HCT116 (cell line): ENCODE data around the gene DNMT3B. TPM values are rescaled to one million over a fixed set of nuclear protein-coding genes. Genes with fewer than 3 reads are reported as not detected.

ENCODE experiments used
- ATAC-seq: fragments of 200-7000 bp; cut with Tn5 transposase; 2 replicates; pipeline ENCODE4 v1.9.1; 2020; ENCODE audit warnings: mild to moderate bottlenecking, moderate library complexity
- BruUV-seq: library from RNA; stranded (reverse); fragments of 400-500 nt; replicated peaks from 2 replicates; lab custom pipeline; 2021; lab: Mats Ljungman, UMichigan
- CTCF ChIA-PET: fragments of 300-600 bp; sonication (Branson Sonifier 250); formaldehyde crosslinking; loops from one replicate; lab custom pipeline; 2021; ENCODE audit warnings: antibody characterized with exemption; lab: Charles Lee
- POLR2A ChIA-PET: fragments of 300-600, 350-600 bp; sonication (Branson Sonifier 250); formaldehyde crosslinking; loops from one replicate; lab custom pipeline; 2021; ENCODE audit warnings: antibody characterized with exemption; lab: Charles Lee
- RAD21 ChIA-PET, 2 experiments: fragments of 300-600 bp; sonication (Branson Sonifier 250); formaldehyde crosslinking; loops; one replicate each; lab custom pipeline; 2023; ENCODE audit warnings: low total read pairs in 2 of 2; ENCODE audit not compliant: uncharacterized antibody in 2 of 2, unreplicated experiment in 2 of 2, low non-redundant PET in 1 of 2; lab: Charles Lee
- DNase-seq: peaks from one replicate; pipeline ENCODE4 v3.0.0-alpha.2; 2010; ENCODE audit warnings: low read depth, low spot score
- H2AFZ ChIP-seq: fragments of 200-600 bp; shearing (Covaris generic), sonication (generic); 2 replicates; pipeline ENCODE4 v1.6.1; 2017; ENCODE audit warnings: low read depth, mixed run types, mixed read lengths, antibody characterized with exemption, low read length; ENCODE audit not compliant: poor library complexity, severe bottlenecking
- H3K27ac ChIP-seq: 2 replicates; pipeline ENCODE4 v1.5.1; 2012; ENCODE audit warnings: low read depth, low read length
- H3K27me3 ChIP-seq: fragments of 200-600 bp; sonication (generic); 2 replicates; pipeline ENCODE4 v1.6.1; 2016; ENCODE audit warnings: mixed run types, low read length, mixed read lengths; ENCODE audit not compliant: insufficient read depth
- H3K36me3 ChIP-seq, 2 experiments: fragments of 200-500 bp in 1 of 2; fragments of 200-600 bp in 1 of 2; sonication (Bioruptor generic) in 1 of 2; sonication (generic) in 1 of 2; 2 replicates each; pipeline versions ENCODE4 v1.5.1 to v1.6.1; 2014 to 2016; ENCODE audit warnings: low read length in 2 of 2, inconsistent platforms in 1 of 2, mixed read lengths in 1 of 2, mixed run types in 1 of 2; ENCODE audit not compliant: insufficient read depth in 2 of 2, control insufficient read depth in 1 of 2
- H3K4me1 ChIP-seq, 2 experiments: fragments of 200-600 bp in 1 of 2; sonication (generic) in 1 of 2; 2 replicates each; pipeline versions ENCODE4 v1.5.1 to v1.6.1; 2012 to 2017; ENCODE audit warnings: low read length in 2 of 2, inconsistent platforms in 1 of 2, mild to moderate bottlenecking in 1 of 2, mixed read lengths in 1 of 2, mixed run types in 1 of 2, moderate library complexity in 1 of 2; ENCODE audit not compliant: insufficient read depth in 2 of 2, control insufficient read depth in 1 of 2
- H3K4me2 ChIP-seq: fragments of 200-600 bp; sonication (generic); 2 replicates; pipeline ENCODE4 v1.6.1; 2017; ENCODE audit warnings: mixed run types, low read length, mixed read lengths
- H3K4me3 ChIP-seq, 2 experiments: fragments of 200-600 bp in 1 of 2; sonication (generic) in 1 of 2; replicated peaks in 1 of 2; 2 replicates each; pipeline ENCODE4 v1.5.1; 2011 to 2016; ENCODE audit warnings: low read length in 2 of 2, control low read depth in 1 of 2, low read depth in 1 of 2, mild to moderate bottlenecking in 1 of 2, mixed read lengths in 1 of 2, mixed run types in 1 of 2
- H3K79me2 ChIP-seq: fragments of 200-600 bp; sonication (generic); 2 replicates; pipeline ENCODE4 v1.6.1; 2017; ENCODE audit warnings: mild to moderate bottlenecking, mixed run types, low read length, moderate library complexity, mixed read lengths; ENCODE audit not compliant: insufficient read depth
- H3K9ac ChIP-seq: fragments of 200-600 bp; sonication (generic); 2 replicates; pipeline ENCODE4 v1.6.1; 2016; ENCODE audit warnings: low read length, mixed read lengths
- H3K9me2 ChIP-seq: fragments of 200-600 bp; sonication (generic), shearing (Covaris generic); 2 replicates; pipeline ENCODE4 v1.6.1; 2017; ENCODE audit warnings: mixed run types, mild to moderate bottlenecking, moderate library complexity; ENCODE audit not compliant: insufficient read depth
- H3K9me3 ChIP-seq, 2 experiments: fragments of 200-500 bp in 1 of 2; fragments of 200-600 bp in 1 of 2; sonication (Bioruptor generic) in 1 of 2; sonication (generic) in 1 of 2; 2 replicates each; pipeline ENCODE4 v1.6.1; 2014 to 2017; ENCODE audit warnings: low read length in 2 of 2, mixed read lengths in 2 of 2, inconsistent platforms in 1 of 2, low read depth in 1 of 2, mild to moderate bottlenecking in 1 of 2, mixed run types in 1 of 2, moderate library complexity in 1 of 2; ENCODE audit not compliant: control insufficient read depth in 1 of 2, insufficient read depth in 1 of 2
- H4K20me1 ChIP-seq: fragments of 200-600 bp; sonication (generic), shearing (Covaris generic); 2 replicates; pipeline ENCODE4 v1.6.1; 2017; ENCODE audit warnings: mixed run types, mild to moderate bottlenecking, moderate library complexity; ENCODE audit not compliant: insufficient read depth
- CBX3 ChIP-seq: IDR thresholded peaks from 2 replicates; pipeline ENCODE4 v1.6.1; 2012; ENCODE audit warnings: low read depth
- CEBPB ChIP-seq: IDR thresholded peaks from 2 replicates; pipeline ENCODE4 v1.6.1; 2012; ENCODE audit warnings: low read depth
- EZH2 ChIP-seq: fragments of 200-600 bp; sonication (generic); IDR thresholded peaks from 2 replicates; pipeline ENCODE4 v1.6.1; 2017; ENCODE audit warnings: antibody characterized with exemption, mixed run types
- MAX ChIP-seq: IDR thresholded peaks from 2 replicates; pipeline ENCODE4 v1.6.1; 2012
- SIN3A ChIP-seq: IDR thresholded peaks from 2 replicates; pipeline ENCODE4 v1.6.1; 2012; ENCODE audit warnings: low read depth
- SRF ChIP-seq: IDR thresholded peaks from 2 replicates; pipeline ENCODE4 v1.6.1; 2012; ENCODE audit warnings: low read depth
- YY1 ChIP-seq: IDR thresholded peaks from 2 replicates; pipeline ENCODE4 v1.6.1; 2011; ENCODE audit warnings: low read length, low read depth, moderate library complexity, mild to moderate bottlenecking; ENCODE audit not compliant: insufficient replicate concordance; ENCODE audit errors: extremely low read depth
- ZFX ChIP-seq: fragments of 450-650 bp; IDR thresholded peaks from 2 replicates; pipeline ENCODE4 v1.6.1; 2017
- ZNF274 ChIP-seq: fragments of 200-500 bp; sonication (Bioruptor generic); IDR thresholded peaks from 2 replicates; pipeline ENCODE4 v1.6.1; 2014; ENCODE audit warnings: mild to moderate bottlenecking, low read depth, low read length, inconsistent platforms
- intact Hi-C: fragments of 100-400 bp; cut with micrococcal nuclease; formaldehyde crosslinking; loops from 2 replicates; pipeline ENCODE4 v1.10.0; 2022
- total RNA-seq: library from RNA; stranded (reverse); gene quantifications from one replicate; pipeline ENCODE4 v1.2.1, GENCODE V29; 2021; ENCODE audit not compliant: unreplicated experiment

The DNMT3B gene
- total RNA-seq, 1 experiment from 2014 or later, result 22.2 TPM

DNA sequence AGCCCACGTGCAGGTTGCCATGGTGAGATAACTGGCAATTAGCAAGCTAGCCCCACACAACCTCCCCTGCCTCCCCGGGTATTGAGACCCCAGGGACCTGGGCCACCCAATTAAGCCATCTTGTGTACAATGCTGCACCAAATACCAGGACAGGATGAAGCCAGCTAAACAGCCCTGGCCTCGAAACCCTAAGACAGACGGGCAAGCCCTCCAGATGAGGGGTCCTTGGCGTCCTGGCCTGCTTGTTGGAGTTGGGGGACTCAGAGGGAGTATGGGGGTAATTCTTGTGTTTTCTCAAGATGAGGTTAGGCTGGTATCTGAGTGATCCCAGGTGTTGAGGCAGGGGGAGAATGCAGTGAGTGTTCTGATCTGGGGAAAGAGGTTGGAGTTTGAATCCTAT lies 48.8 kb downstream of the DNMT3B start:
- CTCF ChIA-PET, result no interaction called here
- H2AFZ ChIP-seq, result no peak overlapping the region

DNA sequence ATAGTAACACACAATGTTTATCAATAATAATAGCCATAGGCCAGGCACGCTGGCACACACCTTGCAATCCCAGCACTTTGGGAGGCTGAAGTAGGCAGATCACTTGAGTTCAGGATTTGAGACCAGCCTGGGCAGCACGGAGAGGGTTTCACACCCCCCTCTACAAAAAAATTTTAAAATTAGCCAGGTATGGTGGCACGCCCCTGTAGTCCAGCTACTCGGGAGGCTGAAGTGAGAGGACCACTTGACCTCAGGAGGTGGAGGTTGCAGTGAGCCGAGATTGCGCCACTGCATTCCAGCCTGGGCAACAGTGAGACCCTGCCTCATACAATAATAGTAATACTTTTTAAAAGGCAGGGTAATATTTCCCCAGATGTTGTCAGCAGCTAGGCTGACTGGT lies 49.7 kb downstream of the DNMT3B start:
- Histone ChIP-seq H3K4me2 (no peak overlapping the region), H2AFZ (no peak overlapping the region), H3K79me2 (no peaks in the 10 kb centered on the region), H3K4me3 (no peak overlapping the region), H3K9me2 (no peaks in the 10 kb centered on the region), H3K9ac (no peak overlapping the region), H3K27me3 (no peaks in the 10 kb centered on the region), H3K36me3 (peaks cover 4 to 13% of the 10 kb centered on the region in 2 experiments; a peak in 2 of 4 replicates), H4K20me1 (no peaks in the 10 kb centered on the region), H3K9me3 (no peaks in the 10 kb centered on the region), H3K4me1 (no peaks in the 10 kb centered on the region), H3K27ac (no peak overlapping the region)
- RAD21 ChIA-PET, result no interaction called here
- POLR2A ChIA-PET, result no interaction called here
- no TSS peak for BruUV-seq
- CTCF ChIA-PET, result no interaction called here
- DNase-seq (no peak), ATAC-seq (no peak)
- TF ChIP-seq EZH2 (no peak), CEBPB (no peak), CBX3 (no peak), MAX (no peak), YY1 (no peak), ZFX (no peak), SIN3A (no peak)
- intact Hi-C loops, result no loop called here

More for the DNA sequence above, 48.8 kb downstream of the DNMT3B start:
- ChIA-PET POLR2A (no interaction called here), RAD21 (no interaction called here)
- no peaks in the 10 kb centered on the region for H3K79me2 ChIP-seq
- BruUV-seq, result TSS peak; percentile 14
- H3K27me3 ChIP-seq, result no peaks in the 10 kb centered on the region
- no peak overlapping the region for H3K4me2 ChIP-seq
- intact Hi-C loops, result no loop called here
- DNase-seq, result no peak
- TF ChIP-seq CEBPB, result no peak
- no peak for TF ChIP-seq ZNF274
- TF ChIP-seq SRF, result no peak
- TF ChIP-seq YY1, result no peak
- H3K9ac ChIP-seq, result no peak overlapping the region
- no peak overlapping the region for H3K27ac ChIP-seq
- no peak for ATAC-seq
- no peak overlapping the region for H3K4me3 ChIP-seq
- no peaks in the 10 kb centered on the region for H3K4me1 ChIP-seq
- H3K9me3 ChIP-seq, result no peaks in the 10 kb centered on the region
- no peaks in the 10 kb centered on the region for H3K9me2 ChIP-seq
- peaks cover 4 to 23% of the 10 kb centered on the region in 2 experiments; a peak in 2 of 4 replicates for H3K36me3 ChIP-seq
- H4K20me1 ChIP-seq, result no peaks in the 10 kb centered on the region
